ENCODE data around the gene DSCAML1.
A peak's percentile ranks its signal among the peaks of the same experiment; 100 is the strongest.

DSCAML1 gene, protein sequence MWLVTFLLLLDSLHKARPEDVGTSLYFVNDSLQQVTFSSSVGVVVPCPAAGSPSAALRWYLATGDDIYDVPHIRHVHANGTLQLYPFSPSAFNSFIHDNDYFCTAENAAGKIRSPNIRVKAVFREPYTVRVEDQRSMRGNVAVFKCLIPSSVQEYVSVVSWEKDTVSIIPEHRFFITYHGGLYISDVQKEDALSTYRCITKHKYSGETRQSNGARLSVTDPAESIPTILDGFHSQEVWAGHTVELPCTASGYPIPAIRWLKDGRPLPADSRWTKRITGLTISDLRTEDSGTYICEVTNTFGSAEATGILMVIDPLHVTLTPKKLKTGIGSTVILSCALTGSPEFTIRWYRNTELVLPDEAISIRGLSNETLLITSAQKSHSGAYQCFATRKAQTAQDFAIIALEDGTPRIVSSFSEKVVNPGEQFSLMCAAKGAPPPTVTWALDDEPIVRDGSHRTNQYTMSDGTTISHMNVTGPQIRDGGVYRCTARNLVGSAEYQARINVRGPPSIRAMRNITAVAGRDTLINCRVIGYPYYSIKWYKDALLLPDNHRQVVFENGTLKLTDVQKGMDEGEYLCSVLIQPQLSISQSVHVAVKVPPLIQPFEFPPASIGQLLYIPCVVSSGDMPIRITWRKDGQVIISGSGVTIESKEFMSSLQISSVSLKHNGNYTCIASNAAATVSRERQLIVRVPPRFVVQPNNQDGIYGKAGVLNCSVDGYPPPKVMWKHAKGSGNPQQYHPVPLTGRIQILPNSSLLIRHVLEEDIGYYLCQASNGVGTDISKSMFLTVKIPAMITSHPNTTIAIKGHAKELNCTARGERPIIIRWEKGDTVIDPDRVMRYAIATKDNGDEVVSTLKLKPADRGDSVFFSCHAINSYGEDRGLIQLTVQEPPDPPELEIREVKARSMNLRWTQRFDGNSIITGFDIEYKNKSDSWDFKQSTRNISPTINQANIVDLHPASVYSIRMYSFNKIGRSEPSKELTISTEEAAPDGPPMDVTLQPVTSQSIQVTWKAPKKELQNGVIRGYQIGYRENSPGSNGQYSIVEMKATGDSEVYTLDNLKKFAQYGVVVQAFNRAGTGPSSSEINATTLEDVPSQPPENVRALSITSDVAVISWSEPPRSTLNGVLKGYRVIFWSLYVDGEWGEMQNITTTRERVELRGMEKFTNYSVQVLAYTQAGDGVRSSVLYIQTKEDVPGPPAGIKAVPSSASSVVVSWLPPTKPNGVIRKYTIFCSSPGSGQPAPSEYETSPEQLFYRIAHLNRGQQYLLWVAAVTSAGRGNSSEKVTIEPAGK (N-terminal part only)

GRCh38 chr11:117796872-117797529 is at the start of gene DSCAML1:
Gene DSCAML1, minus strand, starts transcription at chr11:117797216. Its CDS starts 137 bp downstream, at chr11:117797079.
- no peak for DNase-seq

DNA sequence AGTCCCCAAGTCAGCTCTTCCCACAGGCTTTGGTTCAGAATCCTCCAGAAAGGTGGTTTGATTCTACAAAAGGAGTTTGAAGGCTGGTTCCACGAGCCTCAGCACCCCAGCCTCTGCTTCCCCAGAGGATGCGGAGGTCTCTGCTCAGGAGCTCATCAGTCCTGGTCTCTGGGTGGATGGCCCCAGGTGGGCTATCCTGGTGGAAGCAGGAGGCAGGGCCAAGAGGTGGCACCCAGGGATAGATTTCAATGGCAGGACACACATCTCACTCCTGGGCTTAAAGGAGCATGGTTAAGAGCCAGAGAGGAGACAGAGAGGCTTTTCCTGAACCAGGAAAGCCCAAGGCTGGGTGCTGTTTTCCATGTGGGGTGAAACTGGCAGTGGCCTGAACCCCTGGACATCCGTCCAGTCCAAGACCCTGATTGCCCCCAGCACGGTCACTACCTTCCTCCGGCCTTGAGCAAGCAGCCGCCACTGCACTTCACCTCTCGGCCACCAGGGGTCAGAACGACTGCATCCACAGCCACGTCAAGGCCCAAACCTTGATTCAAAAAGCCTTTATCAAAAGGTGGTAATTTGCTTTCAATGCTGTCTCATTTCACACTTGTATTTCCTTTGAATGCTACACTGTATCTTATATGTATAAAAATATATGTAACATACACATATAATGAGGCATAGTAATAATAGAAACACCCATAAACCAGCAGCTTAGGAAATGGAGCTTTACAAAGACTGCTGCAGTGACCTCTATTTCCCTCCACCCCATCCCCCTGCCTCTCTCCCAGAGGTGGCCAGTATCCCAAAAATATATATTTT is 46.9 kb upstream of the DSCAML1 start:
- peak; percentile 83 for DNase-seq

DNA sequence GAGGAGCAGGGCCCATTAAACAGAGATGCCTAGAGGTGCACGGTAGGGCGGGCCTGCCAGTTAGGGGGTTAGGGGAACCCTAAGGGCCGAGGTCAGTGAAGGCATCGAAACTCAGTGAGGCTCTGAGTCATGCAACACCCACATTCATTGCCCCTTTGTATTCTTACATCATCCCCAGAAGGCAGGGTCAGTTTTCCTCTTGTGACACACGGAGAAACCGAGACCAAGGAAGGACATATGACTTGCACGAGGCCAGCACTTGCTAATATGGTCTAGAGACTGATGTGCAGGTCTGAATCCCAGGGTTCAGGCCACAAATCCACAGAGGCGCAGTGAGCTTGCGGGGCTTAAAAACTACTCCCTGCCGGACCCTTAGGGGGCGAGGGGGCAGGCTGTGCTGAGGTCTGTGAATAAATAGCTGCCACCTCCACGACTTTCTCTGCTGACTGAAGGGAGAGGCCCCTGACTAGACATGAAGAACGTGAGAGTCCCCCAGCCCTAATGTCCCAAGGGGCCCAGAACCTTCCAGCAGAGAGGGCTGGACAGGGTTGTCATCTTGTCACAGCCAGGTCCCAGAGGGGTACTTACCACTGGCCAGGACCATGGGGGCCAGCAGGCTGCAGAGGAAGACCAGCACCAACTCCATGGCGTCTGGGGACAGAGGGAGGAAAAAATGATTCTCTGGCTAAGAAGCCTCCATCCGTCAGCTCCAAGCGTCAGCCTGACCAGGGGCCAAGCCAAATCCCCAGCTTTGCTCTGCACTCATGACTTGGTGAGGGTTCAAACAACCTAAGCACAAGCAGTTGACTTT is 45.3 kb upstream of the DSCAML1 start:
- DNase-seq = no peak

DNA sequence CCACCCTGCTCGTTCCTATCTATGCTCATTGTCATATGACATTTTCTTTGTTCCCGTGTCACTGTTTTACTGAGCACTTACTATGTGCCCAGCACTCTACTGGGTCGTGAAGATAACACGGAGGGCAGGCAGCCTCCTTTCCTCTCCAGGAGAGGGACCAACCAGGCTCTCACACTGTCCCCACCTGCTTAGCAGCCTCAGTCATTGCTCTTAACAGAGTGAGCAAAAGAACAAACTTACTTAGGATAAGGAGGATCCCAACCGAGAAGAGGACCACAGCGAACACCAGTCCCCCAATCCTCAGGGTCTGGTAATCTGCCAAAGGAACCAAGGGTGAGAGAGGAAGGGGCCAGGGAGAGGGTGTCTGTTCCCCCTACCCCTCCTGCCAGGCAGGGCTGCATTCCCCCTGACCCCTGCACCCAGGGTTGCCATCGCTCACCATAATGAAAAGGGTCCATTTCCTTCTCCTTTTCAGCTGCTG is 44.6 kb upstream of the DSCAML1 start:
- DNase-seq = no peak

DNA sequence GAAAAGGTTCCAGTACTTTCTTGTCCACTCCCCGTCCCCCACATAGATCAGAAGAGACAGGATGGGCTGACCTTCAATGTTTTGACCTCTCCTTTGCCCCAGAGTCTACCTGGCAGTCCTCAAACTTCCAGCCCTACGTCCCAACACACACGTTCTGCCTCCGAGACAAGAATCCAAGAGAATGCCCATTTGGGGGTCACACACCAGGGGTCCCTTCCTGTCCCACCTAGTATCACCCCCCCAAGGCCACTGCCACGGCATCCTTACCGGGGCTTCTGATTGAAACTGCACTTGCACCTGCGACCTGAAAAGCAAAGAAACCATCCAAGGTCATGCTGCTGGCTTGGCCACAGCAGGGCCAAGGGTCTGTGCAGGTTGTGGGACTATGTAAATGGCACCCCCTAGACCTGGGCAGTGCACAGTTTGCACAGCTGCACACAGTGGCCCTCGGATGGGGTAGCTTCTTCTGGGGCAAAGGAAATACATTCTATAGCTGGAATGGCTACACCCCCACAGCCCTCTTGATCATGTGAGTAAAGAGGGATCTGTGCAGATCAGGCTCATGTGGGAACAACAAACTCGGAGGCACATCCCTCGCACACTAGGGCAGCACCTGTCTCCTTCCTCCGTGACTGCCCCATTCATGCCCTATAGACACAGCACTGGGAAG is 44.0 kb upstream of the DSCAML1 start:
- DNase-seq = no peak

DNA sequence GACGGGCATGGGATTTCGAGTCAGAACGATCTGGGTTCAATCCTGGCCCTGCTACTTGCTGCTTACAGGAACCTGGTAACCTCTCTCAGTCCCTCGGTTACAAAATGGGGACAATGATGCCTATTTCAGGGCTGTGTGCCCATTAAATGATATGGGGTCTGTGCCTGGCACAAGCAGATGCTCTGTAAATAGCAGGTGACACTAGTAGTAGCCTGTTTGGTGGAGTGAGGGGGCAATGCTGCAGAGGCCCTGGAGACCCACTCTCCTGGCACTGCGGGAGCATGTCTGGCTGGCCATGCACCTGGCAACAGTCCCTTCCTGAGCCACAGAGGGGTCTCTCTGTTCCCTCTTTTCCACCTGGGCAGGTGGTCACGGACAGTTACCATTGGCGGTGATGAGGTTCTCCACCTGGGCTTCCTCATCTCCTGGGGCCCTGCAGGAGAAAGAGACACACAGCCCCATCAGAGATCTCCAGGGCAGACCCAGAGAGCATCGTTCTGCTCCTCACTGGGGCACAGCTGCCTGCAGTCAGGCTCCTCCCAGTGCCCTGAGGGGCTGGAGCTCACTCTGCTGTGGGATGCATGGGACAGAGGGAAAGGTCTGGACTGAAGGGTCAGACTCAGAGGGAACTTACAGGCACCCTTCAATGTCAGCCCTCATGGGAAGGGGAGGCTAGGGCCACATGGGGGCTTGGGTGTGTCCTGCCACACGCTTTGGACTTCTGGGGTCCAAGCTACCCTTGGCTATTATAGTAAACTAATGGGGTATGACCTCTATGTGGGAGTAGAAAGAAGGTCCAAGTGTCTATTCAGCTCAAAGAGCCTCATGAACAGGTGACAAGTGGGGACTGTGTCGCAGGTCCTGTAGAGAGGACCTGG is 43.2 kb upstream of the DSCAML1 start:
- DNase-seq = no peak

DNA sequence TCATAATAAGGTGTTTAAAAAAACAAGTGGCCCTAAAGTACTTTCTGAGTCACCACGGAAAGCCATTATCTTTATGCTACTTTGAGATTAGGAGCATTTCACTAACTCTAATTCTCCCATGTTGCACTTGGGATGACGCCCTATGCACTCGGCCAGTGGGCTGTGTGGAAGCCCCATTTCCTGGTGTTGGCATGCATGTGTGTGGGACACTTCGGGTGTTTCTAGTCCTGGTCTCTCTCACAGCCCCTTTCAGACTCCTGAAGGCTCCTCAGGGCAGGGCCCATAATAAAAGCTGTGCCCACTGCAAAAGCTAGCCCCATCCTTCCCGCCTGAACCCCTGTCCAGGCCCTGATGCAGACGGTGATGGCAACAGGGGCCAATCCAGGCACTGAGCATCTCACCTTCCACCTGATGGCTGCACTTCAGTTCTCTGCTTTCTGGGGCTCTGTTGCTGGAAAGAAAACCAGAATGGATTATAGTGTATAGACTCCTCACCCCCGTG is 42.4 kb upstream of the DSCAML1 start:
- DNase-seq = no peak

DNA sequence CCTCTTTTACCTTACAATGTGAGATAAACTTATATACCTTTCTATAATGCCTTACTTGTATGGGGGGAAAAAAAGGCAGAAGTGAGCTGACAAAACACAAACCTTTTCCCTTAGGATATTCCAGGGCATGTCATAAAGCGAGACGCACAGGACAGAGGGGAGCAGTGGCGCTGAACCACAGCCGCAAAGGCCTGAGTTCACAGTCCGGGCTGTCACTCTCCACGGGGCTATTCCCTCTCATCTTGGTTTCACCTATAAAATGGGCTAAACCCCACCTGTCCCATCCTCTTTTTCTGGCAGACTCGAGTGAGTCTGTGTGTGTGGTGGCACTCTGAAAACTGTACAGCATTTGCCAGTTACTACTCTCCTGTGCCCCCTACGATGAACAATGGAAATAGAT is 41.9 kb upstream of the DSCAML1 start:
- DNase-seq = no peak

- no peak for DNase-seq
These were observed 40.8 kb upstream of the DSCAML1 start for GRCh38 chr11:117837791-117838190.

GRCh38 chr11:117837070-117837776 is 40.2 kb upstream of the DSCAML1 start:
- DNase-seq = no peak

- no peak for DNase-seq
These were observed 39.3 kb upstream of the DSCAML1 start for GRCh38 chr11:117836077-117836960.

- no peak for DNase-seq
These were observed 38.6 kb upstream of the DSCAML1 start for GRCh38 chr11:117835576-117835975.

- DNase-seq = no peak
These were observed 37.9 kb upstream of the DSCAML1 start for GRCh38 chr11:117834838-117835443.

DNA sequence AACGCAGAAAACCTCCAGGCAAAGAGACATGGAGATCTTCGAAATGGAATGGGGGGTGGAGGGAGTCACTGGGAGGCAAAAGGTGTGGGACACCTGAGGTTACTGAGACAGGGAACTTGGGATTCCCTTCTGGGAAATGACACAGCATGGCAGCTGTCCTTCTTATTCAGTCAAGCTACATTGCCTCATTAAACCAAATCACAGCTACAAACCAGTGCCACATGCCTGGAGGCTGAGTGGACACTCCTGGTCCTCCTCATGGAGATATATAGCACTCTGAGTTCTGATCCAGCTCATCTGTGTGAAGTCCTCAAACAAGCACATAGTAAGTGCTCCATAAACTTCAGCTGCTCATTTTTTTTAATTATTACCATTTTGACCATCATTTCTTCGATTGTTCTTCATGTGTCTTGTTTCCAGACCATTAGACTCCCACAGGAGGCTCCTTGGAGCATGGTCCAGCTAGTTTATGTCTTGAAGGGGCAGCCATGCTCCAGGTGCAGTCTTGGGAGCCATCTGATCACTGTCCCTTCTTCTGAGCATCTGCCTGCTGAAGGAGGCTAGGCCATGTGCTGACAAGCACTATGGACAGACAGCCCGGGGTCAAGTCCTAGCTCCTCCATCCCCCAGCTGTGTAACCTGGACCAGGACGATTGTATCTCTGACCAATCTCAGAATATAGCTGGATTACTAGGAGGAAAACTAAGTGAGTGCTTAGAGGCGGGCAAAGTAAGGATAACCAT is 37.2 kb upstream of the DSCAML1 start:
- DNase-seq = no peak

DNA sequence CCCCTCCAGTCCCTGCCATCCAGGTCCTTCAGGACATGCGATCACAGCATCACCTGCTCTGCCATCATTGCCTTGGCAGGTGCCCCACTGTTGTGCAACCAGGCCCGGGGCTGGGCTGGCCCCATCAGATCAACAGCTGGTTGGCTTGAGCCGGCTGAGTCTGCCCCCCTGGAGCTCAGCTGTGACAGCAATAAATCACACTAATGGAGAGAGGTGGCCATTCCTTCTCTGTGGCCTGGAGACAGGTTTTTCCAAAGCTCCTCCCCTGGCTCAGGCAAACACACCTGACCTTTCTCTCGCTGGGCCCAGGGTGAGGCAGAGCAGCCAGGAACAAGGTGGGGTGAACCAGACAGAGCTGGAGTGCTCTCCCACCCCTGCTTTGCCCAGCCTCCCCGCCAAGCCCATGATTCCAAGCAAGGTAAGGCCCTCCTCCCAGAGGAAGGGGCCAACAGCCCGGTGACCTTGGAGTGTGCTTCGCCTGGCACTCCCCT is 36.4 kb upstream of the DSCAML1 start:
- DNase-seq = no peak

DNA sequence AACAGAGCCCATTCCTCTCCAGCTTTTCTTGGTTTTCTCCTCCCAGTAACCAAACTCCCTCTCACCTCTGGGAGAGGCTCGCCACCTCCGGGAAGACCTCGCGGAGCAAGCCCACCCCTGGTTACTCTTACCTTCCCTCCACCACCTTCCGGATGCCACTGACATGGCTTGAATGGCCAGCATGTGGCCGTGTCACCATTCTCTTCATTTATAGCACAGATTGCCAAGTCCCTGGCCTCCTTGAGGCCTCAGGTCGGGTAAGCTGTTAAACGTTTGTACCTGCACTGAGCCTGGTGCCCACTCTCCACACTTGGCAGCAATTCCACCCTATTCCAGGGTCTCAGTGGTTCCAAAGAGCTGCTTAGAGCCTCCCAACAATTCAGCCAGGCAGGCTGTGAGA is 35.5 kb upstream of the DSCAML1 start:
- DNase-seq = no peak

All from activated T-cell treated with anti-CD3 and anti-CD28 coated beads for 4 hours (primary cell).